Measurements from ENCODE around the gene SLC9A3. TPM values are rescaled to one million over a fixed set of nuclear protein-coding genes. Genes with fewer than 3 reads are reported as not detected.

SLC9A3 gene
- polyA plus RNA-seq, 1 of the 3 experiments (the other 2 are of a cell fraction) = 1.9 TPM

DNA sequence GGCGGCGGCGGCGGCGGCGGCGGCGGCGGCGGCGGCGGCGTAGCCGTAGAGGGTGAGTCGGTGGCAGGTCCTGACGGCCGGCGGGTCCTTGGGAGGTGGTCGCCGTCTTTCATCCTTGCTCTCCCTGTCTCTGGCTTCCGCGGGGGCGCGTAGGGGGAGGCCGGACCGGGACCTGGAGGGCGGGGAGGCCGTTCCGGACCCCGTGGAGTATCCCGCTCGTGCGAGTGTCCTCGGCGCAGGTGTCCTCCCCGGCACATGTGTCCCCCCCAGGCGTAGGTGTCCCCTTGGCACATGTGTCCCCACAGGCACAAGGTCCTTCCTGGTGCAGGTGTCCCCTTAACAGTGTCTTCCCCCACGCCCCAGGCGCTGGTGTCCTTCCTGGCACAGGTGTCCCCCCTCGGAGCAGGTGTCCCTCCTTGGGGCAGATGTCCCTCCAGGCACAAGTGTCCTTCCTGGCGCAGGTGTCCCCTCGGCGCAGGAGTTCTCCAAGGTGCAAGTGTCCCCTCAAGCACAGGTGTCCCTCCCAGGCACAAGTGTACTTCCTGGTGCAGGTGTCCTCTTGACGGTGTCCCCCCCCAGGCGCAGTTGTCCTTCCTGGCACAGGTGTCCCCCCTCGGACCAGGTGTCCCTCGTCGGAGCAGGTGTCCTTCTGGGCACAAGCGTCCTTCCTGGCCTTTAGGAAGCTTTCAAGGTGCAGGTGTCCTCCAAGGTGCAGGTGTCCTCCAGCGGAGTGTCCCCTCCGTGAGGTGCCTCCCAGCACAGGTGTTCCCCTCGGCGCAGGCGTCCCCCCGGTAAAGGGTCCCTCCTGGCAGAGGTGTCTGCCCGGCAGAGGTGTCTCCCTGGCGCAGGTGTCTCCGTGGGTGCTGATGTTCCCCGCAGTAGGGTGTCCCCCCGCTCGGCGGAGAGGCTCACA lies 80.8 kb downstream of the SLC9A3 start:
- Histone ChIP-seq H3K36me3 (replicated peaks in 1 of 2; ENCODE audit: control insufficient read depth in 1 of 2, insufficient read depth in 2 of 2, low read length in 1 of 2) (peaks cover 8 to 23% of the 10 kb centered on the region in 2 experiments), H3K4me3 (ENCODE audit: low read depth in 2 of 2, low read length in 1 of 2) (peak overlapping the region; percentile 77 to 90), H2AFZ (ENCODE audit: low read depth) (no peak overlapping the region), H3F3A (replicated peaks; ENCODE audit: insufficient read depth) (no peaks in the 10 kb centered on the region), H3K79me2 (ENCODE audit: insufficient read depth) (peaks cover 36% of the 10 kb centered on the region), H3K9me3 (no peaks in the 10 kb centered on the region), H3K27ac (ENCODE audit: low read depth in 2 of 2, low read length in 1 of 2) (peak overlapping the region in 1 of 2 experiments; percentile 48; a peak in 1 of 4 replicates), H3K9ac (peak overlapping the region; percentile 81), H3K4me2 (peak overlapping the region; percentile 99), H3K27me3 (ENCODE audit: insufficient read depth) (no peaks in the 10 kb centered on the region), H3K4me1 (ENCODE audit: control insufficient read depth in 1 of 2, insufficient read depth in 2 of 2, low read depth in 1 of 2, low read length in 1 of 2) (peaks cover 0 to 17% of the 10 kb centered on the region in 2 experiments; a peak in 1 of 4 replicates), H3K9me2 (no peaks in the 10 kb centered on the region), H4K20me1 (ENCODE audit: insufficient read depth) (no peaks in the 10 kb centered on the region; the same call in 1 of the 2 replicates)
- WGBS (ENCODE audit: low lambda C conversion rate) = 8% methylated on average over 5 of the region's 62 CpGs
- CTCF ChIA-PET = interaction anchor here (0.9 kb wide), 1 partner anchor 8 kb away, joined by 3 read pairs; no protein-coding TSS in a partner anchor
- 0 out of 2 replicates have a peak, but pooled peaks have one; percentile 20 for TF ChIP-seq FOXJ3 (CRISPR knock-in tag; IDR thresholded peaks at IDR 0.05)
- TF ChIP-seq, protein P1, sequence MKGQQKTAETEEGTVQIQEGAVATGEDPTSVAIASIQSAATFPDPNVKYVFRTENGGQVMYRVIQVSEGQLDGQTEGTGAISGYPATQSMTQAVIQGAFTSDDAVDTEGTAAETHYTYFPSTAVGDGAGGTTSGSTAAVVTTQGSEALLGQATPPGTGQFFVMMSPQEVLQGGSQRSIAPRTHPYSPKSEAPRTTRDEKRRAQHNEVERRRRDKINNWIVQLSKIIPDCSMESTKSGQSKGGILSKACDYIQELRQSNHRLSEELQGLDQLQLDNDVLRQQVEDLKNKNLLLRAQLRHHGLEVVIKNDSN (IDR thresholded peaks at IDR 0.05; ENCODE audit: borderline replicate concordance, low read depth) = no peak
- POLR2A ChIA-PET = no interaction called here
- DNase-seq = no peak

GRCh38 chr5:442335-443238 lies 81.7 kb downstream of the SLC9A3 start, which contains the start of gene EXOC3:
EXOC3 (plus strand) TSS chr5:443176; CDS start chr5:446206, 3,030 bp downstream.
- peaks cover 3 to 14% of the 10 kb centered on the region in 2 experiments for H3K36me3 ChIP-seq (replicated peaks in 1 of 2; ENCODE audit: control insufficient read depth in 1 of 2, insufficient read depth in 2 of 2, low read length in 1 of 2)
- POLR2A ChIA-PET = no interaction called here

More at GRCh38 chr5:442335-443238, 81.7 kb downstream of the SLC9A3 start, which contains the start of gene EXOC3:
- peak within 1 kb of the TSS; percentile 99 for H3K4me2 ChIP-seq
- peak within 1 kb of the TSS; percentile 81 for H3K9ac ChIP-seq
- H3K9me3 ChIP-seq = no peaks in the 10 kb centered on the region
- no peaks in the 10 kb centered on the region for H3K27me3 ChIP-seq (ENCODE audit: insufficient read depth)
- H3K9me2 ChIP-seq = no peaks in the 10 kb centered on the region
- peak; percentile 99 for DNase-seq
- peaks cover 35% of the 10 kb centered on the region for H3K79me2 ChIP-seq (ENCODE audit: insufficient read depth)
- CTCF ChIA-PET = interaction anchor here (0.9 to 1.6 kb wide), 3 partner anchors 9 to 254 kb away, joined by 3 to 6 read pairs (median 4); no protein-coding TSS in a partner anchor
- no peaks in the 10 kb centered on the region; the same call in 1 of the 2 replicates for H4K20me1 ChIP-seq (ENCODE audit: insufficient read depth)
- WGBS (ENCODE audit: low lambda C conversion rate) = 19% methylated on average over 23 of the region's 73 CpGs
- peak within 1 kb of the TSS; percentile 77 to 90 for H3K4me3 ChIP-seq (ENCODE audit: low read depth in 2 of 2, low read length in 1 of 2)
- H3K27ac ChIP-seq (ENCODE audit: low read depth in 2 of 2, low read length in 1 of 2) = peak within 1 kb of the TSS; percentile 36 to 68; a peak in 3 of 4 replicates
- peak within 1 kb of the TSS; percentile 78 for H2AFZ ChIP-seq (ENCODE audit: low read depth)
- TF ChIP-seq REST (IDR thresholded peaks at IDR 0.05; ENCODE audit: low read depth, low read length) = peak; percentile 68; the same call in 1 of the 2 replicates
- peak; percentile 84 for TF ChIP-seq MAX (IDR thresholded peaks at IDR 0.05; ENCODE audit: low read depth)
- peak; percentile 32 for TF ChIP-seq CHD2 (IDR thresholded peaks at IDR 0.05; ENCODE audit: low read length, partially characterized antibody)
- no peak for TF ChIP-seq RCOR1 (IDR thresholded peaks at IDR 0.05; ENCODE audit: low read length)
- peak; percentile 93 for TF ChIP-seq GABPA (IDR thresholded peaks at IDR 0.05; ENCODE audit: low read depth)
- no peak for TF ChIP-seq JUND (IDR thresholded peaks at IDR 0.05)
- peak; percentile 87 for TF ChIP-seq ELF1 (IDR thresholded peaks at IDR 0.05)
- TF ChIP-seq TAF1 (IDR thresholded peaks at IDR 0.05; ENCODE audit: borderline replicate concordance, low read depth, low read length) = peak; percentile 72; the same call in 1 of the 2 replicates
- TF ChIP-seq SIN3A (IDR thresholded peaks at IDR 0.05; ENCODE audit: borderline replicate concordance, low read depth, low read length) = 0 out of 2 replicates have a peak, but pooled peaks have one; percentile 27
- TF ChIP-seq MXI1 (IDR thresholded peaks at IDR 0.05; ENCODE audit: low read depth, low read length) = peak; percentile 75
- TF ChIP-seq YY1 (IDR thresholded peaks at IDR 0.05; ENCODE audit: low read depth) = peak; percentile 54; the same call in 1 of the 2 replicates
- TF ChIP-seq GATA2 (CRISPR knock-in tag; IDR thresholded peaks at IDR 0.05) = no peak
- TF ChIP-seq POLR2AphosphoS5 (IDR thresholded peaks at IDR 0.05; ENCODE audit: low read depth, low read length) = peak; percentile 86
- no peaks in the 10 kb centered on the region for H3F3A ChIP-seq (replicated peaks; ENCODE audit: insufficient read depth)
- peaks cover 0 to 17% of the 10 kb centered on the region in 2 experiments; a peak in 1 of 4 replicates for H3K4me1 ChIP-seq (ENCODE audit: control insufficient read depth in 1 of 2, insufficient read depth in 2 of 2, low read depth in 1 of 2, low read length in 1 of 2)
